NCI-H1092 treated with DMSO at 0.1 percent for 48 hours (cell line): Measurements from ENCODE around the gene TEX26.

Source experiments
- DNase-seq: peaks from one replicate; lab custom pipeline; 2025; lab: John Stamatoyannopoulos, UW

TEX26 gene

GRCh38 chr13:30932481-30933353 is at the start of gene TEX26:
TEX26 (plus strand) TSS chr13:30932656; CDS start chr13:30932716, 60 bp downstream.
- DNase-seq: peak; percentile 12

DNA sequence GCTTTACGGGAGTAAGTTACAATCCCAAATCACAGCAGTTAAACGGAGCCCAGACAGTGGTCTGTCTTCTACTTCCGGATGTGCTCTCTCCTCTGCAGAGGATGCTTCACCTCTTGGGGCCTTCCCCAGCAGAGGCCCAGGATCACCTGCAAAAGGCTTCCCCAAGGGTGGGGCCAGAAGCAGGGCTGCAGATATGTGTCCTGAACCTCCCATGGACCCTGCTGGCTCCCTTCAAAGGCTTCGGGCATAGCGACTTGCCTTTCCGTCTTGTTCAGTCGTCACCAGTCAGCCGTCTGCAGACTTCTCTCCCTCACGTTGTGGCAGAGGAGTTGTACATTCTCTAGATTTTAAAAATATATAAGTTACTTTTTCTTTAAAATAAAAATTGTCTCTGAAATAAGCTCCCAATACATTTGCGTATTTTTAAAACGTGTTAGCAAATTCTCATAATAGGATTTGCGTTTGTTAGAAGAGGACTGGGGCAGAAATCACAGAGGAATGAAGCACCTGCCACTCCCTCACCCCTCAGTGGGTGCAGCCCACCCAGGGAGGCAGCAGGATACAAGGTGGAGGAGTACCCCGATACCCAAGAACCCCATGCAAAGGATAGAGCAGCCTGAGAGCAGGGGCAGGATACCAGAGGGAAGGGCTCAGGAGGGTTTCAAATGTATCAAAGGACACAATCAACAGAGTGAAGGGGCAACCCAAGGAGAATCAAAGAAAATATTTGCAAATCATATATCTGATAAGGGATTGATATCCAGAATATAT is 49.3 kb upstream of the TEX26 start:
- DNase-seq: no peak

DNA sequence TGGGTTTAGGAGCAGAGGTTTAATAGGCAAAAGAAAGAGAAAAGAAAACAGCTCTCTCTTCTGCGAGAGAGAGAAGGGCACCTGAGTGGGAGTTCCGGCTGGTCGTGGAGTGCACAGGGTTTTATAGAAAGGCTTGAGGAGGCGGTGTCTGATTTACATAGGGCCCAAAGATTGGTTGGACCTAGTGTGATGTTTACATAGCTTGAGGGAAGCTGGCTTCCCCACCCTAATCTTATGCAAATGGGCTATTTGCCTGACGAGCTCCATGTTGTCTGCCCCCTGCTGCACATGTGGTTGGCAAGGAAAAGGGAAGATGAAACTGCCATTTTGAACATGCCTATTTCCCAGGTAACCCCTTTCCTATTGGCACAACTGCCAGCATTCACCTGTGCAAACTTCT is 47.9 kb upstream of the TEX26 start:
- DNase-seq: no peak

GRCh38 chr13:30889196-30889690 is 43.2 kb upstream of the TEX26 start:
- no peak for DNase-seq

- no peak for DNase-seq
Observed at GRCh38 chr13:30892966-30893365, 39.5 kb upstream of the TEX26 start.

DNA sequence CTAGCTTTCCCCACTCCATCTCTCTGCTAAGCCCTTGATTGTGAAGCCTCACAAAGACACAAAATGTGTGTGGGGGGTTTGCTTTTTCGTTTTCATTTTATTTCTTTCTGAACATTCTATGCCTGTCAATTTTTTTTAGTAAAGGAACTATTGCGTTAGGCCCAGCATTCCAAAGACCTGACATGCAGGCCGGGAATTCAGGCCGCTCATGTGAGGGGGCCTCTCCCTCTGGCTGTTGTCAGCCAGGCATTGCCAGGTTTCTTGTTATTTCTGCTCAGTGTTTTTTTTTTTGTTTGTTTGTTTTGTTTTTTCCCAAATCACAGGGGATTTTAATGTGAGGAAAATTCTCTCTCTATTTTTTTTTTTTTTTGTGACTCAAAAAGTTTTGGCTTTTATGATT is 36.7 kb upstream of the TEX26 start:
- no peak for DNase-seq

GRCh38 chr13:30898070-30898469 is 34.4 kb upstream of the TEX26 start:
- no peak for DNase-seq

GRCh38 chr13:30898678-30899241 is 33.7 kb upstream of the TEX26 start:
- DNase-seq: no peak

DNA sequence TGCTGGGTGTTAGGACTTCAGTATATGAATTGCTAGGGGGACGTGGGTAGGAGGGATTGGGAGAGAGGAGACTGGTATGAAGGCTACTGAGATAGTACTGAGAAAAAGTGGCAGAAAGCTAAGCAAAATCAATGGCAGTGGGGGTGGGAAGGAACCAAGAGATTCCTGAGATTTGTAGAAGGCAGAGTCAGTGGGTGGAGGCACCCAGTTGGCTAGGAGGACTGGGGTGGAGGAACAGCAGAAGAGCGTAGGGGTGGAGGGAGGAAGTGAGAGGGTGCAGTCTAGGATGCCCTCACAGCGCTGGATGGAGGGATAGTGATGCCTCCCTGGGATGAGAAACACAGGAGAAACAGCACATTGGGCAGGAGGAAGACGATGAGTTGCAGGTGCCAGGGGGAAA is 32.0 kb upstream of the TEX26 start:
- DNase-seq: no peak

DNA sequence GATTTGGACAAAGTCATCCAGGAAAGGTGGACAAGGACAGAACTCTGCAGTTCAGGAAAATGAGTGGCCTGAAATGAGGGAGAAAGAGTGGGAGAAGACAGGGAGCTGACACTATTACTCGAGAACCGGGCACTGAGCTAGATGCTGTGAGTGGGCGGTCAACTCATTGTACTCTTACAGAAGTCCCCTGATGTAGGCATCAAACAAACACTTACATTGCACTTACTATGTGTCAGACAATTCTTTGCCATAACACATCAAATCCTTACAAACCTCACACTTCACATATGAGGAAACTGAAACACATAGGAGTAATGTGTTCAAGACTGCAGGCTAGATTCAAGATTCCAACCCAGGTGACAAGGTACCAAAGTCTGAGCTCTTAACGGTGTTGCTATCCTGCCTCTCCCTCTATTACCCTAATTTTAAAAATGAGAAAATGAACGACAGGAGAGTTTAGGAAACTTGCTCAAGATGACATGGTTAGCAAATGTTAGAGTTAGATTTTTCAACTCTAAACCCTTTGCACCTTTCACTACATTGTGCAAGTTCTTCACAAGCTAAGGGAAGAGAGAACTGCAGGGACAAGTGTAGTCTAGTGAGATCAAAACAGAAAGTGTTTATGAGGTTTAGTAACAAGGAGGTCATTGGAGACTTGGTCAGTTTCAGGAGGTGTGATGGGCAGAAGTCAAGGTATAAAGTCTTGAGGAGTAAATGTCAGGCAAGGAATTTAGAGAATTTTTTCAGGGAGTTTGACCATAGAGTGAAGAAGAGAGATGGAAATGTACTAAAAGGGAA is 31.3 kb upstream of the TEX26 start:
- DNase-seq: no peak

- no peak for DNase-seq
Observed at GRCh38 chr13:30904043-30904442, 28.4 kb upstream of the TEX26 start.

DNA sequence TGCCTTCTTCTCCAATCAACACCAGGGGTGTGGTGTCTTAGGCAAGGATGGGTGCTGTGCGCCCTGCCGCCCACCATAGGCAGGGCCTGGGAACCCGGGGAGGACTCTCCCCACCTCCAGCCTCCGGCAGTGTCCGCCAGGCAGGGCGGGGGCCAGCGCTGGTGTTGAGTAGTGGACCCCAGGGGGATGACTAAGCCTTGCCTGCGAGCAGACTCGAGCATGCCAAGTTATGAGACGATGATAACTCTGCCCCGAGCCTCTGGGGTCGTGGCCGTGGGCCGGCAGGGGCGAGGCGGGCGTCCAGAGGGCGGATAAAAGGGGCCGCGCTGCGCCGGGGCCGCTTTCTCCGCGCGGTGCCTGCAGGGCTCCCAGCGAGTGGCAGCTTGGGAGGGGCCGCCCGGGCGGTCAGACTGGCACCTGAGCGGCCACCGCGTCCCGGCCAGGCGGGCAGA is 26.5 kb upstream of the TEX26 start, which contains the start of gene MEDAG:
Gene MEDAG (plus strand): TSS at position 340 of the 452 bp plus-strand sequence. CDS start 245 bp downstream, outside the sequence.
- DNase-seq: no peak

DNA sequence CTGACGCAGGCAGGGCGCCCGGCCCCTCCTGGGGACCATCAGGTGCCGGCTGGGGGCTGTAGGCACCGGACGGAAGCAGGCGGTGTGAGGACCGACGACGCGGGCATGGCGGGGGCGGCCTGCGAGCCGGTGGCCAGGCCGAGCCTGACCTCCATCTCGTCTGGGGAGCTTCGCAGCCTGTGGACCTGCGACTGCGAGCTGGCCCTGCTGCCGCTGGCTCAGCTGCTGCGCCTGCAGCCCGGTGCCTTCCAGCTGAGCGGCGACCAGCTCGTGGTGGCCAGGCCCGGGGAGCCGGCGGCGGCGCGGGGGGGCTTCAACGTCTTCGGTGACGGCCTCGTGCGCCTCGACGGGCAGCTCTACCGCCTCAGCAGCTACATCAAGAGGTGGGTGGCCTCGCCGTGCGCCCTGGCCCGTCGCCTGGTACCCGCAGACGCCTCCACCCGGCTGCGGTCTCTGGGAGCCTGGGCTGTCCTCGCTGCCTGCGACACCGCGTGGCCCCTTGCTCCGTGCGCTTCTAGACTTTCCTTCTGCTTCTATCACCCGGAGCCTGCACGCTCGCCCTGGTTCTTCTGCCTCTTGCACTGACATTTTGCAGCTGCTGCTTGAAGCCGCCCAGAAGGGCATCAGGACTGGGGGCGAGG is 25.9 kb upstream of the TEX26 start:
- no peak for DNase-seq

GRCh38 chr13:30907121-30907861 is 25.2 kb upstream of the TEX26 start:
- no peak for DNase-seq

DNA sequence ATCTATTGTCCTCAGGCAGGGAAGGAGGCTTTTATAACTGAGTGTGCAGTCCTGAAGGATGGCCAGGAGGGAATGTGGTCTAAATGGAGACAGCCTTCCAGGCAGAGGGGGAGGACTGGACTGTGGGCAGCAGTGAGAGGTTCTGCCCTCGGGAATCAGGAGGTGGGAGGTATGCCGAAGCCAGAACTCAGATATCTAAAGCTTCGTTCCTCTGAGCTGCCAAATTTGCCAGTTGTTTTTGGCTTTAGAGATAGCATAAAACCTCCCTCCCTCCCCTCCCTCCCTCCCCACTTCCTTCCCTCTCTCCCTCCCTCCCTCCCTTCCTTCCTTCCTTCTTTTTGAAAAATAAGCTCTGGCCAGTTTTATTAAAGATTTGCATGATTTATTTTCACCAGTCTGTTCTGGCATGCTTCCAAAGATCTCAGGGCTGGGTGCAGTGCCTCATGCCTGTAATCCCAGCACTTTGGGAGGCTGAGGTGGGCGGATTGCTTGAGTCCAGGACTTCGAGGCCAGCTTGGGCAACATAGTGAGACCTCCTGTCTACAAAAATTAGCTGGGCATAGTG is 24.0 kb upstream of the TEX26 start:
- no peak for DNase-seq

DNA sequence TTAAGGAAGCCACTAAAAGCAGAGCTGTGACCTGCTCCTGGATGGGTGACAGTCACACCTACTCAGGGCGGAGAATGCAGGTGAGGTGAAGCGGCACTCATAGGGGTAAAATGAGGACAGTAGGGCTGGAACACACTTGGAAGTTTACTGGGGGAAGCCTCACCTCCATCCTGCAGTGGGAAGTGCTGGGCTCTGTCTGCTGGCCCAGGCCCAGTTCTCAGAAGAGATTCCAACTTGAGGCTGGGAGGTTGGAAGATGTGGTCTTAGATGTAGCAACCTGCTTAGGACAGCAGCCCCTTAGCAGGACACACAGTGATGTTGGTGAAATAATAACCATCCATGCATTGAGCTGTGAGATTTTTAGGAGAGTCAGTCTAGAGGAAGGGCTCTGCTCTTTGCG is 21.8 kb upstream of the TEX26 start:
- no peak for DNase-seq

DNA sequence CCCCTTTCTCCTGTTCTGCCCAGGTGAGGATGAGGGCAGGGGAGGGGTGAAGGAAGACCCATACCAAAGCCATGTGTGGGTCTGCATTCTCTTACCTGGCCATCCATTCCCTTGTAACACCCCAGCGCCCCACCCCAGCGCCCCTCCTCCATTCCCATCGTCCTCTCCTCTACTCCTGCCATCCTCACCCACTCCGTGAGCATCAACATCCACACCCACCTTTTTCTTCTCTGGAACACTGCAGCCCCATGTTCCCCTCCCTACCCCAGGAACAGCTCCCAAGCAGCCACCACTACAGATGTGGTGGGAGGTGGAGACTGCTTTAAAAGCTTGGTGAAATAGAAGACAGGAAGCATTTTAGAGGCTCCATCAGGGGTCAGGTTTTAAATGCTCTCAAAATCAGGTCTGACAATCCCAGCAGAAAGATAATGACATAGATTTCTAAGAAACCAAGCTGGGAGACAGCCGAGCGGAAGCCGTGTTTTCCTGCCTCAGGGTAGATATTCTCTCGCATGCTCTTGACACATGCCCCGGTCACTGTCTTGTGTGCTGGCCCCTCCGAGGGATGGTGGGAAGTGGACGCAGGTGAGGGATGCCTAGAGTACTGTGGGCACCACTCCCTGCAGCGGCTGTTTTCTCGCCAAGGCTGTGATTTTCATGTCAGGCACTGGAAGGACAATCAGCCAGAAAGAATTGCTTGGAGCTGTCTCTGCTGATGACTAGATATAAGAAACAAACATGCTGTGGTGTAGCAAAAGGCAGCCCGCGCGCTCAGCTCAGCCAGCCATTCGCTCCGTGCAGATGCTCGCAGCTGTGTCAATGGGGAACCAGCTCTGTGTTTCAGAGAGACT is 16.5 kb upstream of the TEX26 start:
- DNase-seq: no peak

DNA sequence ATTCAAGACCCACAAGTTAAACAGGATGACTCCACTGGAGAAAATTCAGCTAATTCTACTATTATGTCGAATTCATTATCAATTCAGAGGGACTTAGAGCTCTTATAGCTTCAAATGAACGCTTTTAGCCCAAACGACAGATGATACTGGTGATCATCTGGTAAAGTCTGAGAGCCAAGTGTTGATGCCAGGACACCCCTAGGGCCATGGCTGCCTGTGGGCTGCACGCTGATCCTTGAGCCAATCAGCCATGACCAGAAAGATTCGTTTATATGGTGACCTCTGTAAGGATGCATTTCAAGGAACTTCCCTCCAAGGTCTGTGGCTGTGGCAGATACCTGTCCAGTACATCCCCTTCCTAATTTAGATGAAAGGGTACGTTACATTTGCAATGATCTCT is 15.5 kb upstream of the TEX26 start:
- no peak for DNase-seq
